Amniotic stem cell (primary cell): Measurements from ENCODE around the gene ANKRD28.
A peak's percentile ranks its signal among the peaks of the same experiment; 100 is the strongest.
"Not testable (repeated sequence)": the region's sequence is repeated elsewhere in the genome, so short reads cannot be mapped to it uniquely, and the experiment has no call there.

Source experiments
- DNase-seq: peaks from one replicate; lab custom pipeline; 2025; lab: John Stamatoyannopoulos, UW

ANKRD28 gene

GRCh38 chr3:15801298-15801697 is 3.5 kb upstream of the ANKRD28 start:
- no peak for DNase-seq

DNA sequence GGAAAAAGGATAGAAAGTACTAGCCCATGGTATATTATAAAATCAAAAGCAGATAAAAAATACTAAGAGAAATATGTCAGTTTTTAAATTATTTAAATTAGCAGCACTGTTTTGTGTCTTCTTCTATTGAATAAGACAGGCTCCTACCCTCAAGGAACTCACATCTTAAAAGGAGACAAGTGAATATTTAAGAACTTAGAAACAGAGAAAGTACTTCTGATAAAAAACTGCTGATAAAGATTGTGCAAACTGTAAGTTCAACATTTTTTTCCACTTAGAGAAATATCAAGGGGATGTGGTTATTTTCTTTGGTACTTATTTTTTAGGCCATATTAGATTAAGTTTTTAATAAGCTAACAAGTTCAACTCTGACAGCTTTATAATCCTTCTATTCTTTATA is 3.0 kb upstream of the ANKRD28 start:
- DNase-seq, result no peak

DNA sequence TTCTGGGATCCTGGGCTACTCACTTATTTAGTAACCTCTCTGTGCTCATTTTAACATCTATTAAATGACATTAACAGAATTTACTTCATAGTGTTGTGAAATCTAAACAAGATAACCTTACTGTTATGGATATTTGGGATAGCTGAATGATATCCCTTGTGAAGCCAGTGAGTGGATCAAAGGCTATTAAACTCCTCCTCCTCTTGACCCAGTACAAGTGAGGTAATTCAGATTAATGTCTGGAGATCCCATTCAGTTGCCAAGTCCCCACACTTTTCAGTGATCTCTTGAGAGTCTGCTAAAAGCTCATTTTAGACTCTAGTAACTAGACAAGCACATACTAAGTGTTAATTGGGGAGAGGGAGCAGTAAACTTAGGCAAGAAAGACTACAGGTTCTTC is 2.5 kb upstream of the ANKRD28 start:
- no peak for DNase-seq

GRCh38 chr3:15798533-15799245 is 910 bp upstream of the ANKRD28 start:
- DNase-seq, result no peak

DNA sequence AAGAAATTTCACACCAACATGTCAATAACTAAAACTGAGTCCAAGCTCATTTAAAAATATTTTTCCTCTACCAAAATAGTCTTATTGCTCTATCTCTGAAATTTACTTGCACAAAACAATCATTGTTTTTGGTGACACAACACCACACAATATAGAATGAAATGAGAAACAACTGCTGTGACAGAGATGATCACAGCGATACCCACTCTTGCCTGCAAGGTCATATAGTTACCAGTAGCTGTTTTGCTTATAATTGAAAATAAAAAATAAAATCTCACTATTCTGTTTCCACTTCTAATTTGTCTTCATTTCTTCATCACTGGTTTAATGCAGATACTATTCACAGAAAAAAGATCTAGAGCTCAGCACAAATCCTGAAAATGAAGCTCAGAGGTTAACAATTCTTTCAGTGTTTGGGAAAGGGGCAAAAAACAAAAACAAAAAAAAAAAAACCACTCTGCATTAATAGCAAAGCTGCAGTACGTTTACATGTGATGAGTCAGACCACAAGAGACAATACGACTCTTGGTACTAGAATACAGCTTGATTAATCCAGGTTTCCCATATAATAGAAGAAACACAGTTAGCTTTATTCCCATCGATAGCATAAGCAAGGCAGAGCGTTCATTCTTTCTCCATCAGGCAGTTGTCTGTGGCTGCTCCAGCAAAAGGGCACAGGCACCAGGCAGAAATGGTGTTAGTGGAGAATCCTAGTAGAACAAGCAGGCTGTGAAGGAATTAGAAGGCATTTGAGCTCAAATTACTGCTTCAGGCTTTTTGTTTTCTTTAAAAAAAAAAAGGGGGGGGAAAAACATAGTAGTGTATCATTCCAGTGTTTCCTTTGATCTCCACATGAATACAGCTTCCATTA is 773 bp downstream of the ANKRD28 start:
- peak; percentile 34 for DNase-seq

- no peak for DNase-seq
These were observed 1.4 kb downstream of the ANKRD28 start for GRCh38 chr3:15796331-15796730.

GRCh38 chr3:15795651-15796308 is 2.0 kb downstream of the ANKRD28 start:
- no peak for DNase-seq

GRCh38 chr3:15794842-15795650 is 2.7 kb downstream of the ANKRD28 start:
- no peak for DNase-seq

DNA sequence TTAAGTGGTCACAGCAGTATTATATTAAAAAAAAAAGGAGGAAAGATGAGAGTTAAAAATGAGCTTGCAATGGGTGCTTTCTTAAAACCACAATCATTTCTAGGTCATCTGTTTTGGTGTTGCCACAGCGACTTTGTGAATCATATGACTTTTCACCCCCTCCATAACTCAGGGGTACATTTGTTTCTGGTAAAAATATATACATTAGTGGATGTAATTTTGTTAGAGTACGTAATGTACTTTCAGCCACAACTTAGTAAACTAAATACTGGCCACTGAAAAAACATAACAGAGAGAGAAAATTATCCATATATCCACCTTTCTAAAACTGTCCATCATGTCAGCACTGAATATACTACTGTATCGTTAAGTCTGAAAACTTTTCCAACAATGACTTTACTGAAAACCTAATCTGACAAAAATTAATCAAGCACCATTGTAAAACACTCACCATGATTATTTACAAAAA is 3.4 kb downstream of the ANKRD28 start:
- DNase-seq, result no peak

DNA sequence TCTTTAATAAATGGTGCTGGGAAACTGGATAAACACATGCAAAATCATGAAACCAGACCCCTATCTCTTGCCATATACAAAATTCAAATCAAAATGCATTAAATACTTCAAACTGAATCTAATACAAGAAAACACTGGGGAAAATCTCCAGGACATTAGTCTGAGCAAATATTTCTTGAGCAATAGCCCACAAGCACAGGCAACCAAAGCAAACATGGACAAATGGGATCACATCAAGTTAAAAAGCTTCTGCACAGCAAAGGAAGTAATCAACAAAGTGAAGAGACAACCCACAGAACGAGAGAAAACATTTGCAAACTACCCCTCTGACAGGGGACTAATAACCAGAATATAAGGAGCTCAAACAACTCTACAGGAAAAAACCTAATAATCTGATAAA is 6.3 kb downstream of the ANKRD28 start:
- DNase-seq, result no peak

- DNase-seq, result no peak
These were observed 9.8 kb downstream of the ANKRD28 start for GRCh38 chr3:15787941-15788340.

DNA sequence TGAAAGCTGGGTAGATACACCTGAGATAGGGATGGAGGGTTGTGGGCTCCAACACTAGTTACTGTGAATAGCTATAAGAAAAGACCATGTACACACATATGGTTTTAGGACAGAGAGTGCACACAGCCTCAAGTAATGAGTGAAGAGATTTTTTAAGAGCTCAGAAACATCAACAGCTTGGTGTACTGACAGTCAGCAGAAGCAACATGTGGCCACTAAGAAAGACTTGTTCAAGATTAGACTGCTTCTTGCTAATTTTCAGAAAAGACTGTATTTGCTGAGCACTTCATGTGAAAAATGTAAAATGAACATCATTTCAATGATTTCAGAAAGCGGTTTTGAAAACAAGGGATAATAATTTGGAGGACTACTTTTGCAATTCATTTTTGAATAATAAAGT is 10.3 kb downstream of the ANKRD28 start:
- DNase-seq, result no peak

- DNase-seq, result peak; percentile 51
These were observed 14.3 kb downstream of the ANKRD28 start for GRCh38 chr3:15783361-15783969.

DNA sequence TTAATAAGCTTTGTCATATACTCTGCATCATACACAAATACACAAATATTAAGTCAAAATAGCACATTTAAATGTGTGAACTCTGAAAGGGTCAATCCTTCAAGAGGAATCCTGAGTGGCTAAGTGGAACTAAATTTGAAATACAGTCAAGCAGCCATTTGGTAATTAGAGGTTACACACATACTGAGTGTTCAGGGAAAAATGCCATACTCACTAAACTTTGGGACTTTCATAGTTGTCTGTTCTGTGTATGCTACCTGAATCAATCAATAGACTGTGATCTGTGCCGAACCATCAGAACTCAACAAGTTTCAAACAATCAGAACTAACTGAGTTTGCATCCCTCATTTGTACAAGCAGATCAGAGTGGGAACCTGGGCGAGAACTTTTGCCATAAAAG is 15.3 kb downstream of the ANKRD28 start:
- no peak for DNase-seq

DNA sequence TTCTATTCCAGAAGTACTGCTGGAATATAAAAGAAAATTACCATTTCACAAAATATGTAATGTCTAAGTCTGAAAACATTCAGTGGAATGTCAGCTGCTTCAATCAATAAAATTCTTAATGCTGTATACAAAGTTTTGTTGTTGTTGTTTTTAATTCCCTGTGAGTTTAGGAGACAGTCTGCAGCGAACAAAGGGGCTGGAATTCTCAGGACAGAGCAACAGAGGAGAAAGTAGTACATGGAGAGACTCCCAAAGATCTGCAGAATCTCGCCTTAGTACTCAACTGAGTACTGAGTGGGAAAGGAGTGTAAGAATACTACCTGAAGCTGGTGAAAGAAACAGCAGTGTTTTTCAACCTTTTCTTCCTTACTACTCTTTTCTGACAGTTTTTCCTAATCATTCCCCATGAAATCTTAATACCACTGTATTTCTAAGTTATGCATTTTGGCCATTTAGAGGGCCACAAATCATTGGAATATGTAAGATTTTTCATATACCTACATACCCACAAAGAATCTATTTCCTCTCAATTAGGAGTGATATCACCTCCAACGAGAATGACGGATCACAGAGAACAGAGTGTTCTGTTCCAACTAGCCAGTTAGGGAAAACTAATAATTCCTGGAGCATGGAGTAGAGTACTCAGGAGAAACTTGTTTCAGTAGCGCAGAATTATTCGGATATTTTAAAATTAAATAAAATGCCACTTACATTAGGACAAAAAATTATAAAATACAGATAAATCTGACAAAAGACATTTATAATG is 16.0 kb downstream of the ANKRD28 start:
- DNase-seq, result no peak

- no peak for DNase-seq
These were observed 16.6 kb downstream of the ANKRD28 start for GRCh38 chr3:15781131-15781530.

GRCh38 chr3:15779111-15779510 is 18.7 kb downstream of the ANKRD28 start:
- no peak for DNase-seq

DNA sequence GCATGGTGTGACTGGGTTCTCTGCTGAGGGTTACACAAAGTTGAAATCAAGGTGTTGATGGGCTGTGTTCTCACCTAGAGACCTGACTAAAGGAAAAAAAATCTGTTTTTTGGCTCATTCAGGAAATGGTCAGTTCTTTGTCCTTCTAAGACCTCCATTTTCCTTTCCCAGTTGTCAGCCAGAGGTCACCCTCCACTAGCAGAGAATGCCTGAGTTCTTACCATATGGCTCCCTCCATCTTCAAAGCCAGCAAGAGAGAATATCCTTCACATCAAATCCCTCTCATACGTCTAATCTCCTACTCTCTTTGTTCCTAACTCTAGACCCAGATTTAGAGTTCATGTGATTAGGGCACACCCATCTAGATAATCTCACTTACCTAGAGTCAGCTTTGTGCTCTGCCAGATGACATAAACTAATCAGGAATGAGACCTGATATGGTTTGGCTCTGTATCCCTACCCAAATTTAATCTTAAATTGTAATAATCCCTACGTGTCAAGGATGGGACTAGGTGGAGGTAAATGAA is 19.4 kb downstream of the ANKRD28 start:
- no peak for DNase-seq

GRCh38 chr3:15774931-15775560 is 22.7 kb downstream of the ANKRD28 start:
- not testable (repeated sequence) for DNase-seq

DNA sequence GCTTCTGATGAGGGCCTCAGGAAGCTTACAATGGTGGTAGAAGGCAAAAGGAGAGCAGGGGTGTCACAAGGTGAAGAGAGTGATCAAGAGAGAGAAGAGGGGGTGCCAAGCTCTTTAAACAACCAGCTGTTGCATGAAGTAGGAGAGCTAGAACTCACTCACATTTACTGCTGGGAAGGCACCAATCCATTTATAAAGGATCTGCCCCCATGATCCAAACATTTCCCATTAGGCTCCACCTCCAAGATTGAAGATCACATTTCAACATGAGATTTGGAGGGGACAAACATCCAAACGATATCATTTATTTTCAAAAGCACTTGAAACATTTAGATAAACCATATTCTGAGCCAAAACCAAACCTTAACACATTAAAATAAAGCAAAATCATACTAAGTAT is 26.3 kb downstream of the ANKRD28 start:
- no peak for DNase-seq
